ENCODE data around the gene CASK. TPM values are rescaled to one million over a fixed set of nuclear protein-coding genes. Genes with fewer than 3 reads are reported as not detected.

The CASK gene
- total and polyA plus RNA-seq, 4 donors: 3.6 to 14.8 (median 6.2) TPM

GRCh38 chrX:41895826-41896225 lies 27.5 kb downstream of the CASK start:
- Histone ChIP-seq H3K4me1 (ENCODE audit: control insufficient read depth in 4 of 4, insufficient read depth in 4 of 4, low read length in 3 of 4) (no peaks in the 10 kb centered on the region), H3K36me3 (ENCODE audit: control insufficient read depth in 4 of 4, insufficient read depth in 3 of 4, low read depth in 1 of 4, low read length in 3 of 4) (no peaks in the 10 kb centered on the region), H3K9ac (ENCODE audit: low read depth in 1 of 2, low read length in 2 of 2) (no peak overlapping the region), H3K27me3 (ENCODE audit: control insufficient read depth in 4 of 4, insufficient read depth in 4 of 4, low read length in 3 of 4) (no peaks in the 10 kb centered on the region), H3K4me3 (ENCODE audit: low read depth in 1 of 3, low read length in 3 of 3) (no peak overlapping the region), H3K27ac (ENCODE audit: low read depth in 1 of 2, low read length in 2 of 2) (no peak overlapping the region), H3K9me3 (ENCODE audit: control insufficient read depth in 4 of 4, low read length in 3 of 4) (peaks cover 0 to 8% (median 3%) of the 10 kb centered on the region in 4 donors)
- TF ChIP-seq RXRA (IDR thresholded peaks at IDR 0.05): no peak
- TF ChIP-seq SP1 (IDR thresholded peaks at IDR 0.05): no peak
- no peak for TF ChIP-seq HNF4G (IDR thresholded peaks at IDR 0.05)
- TF ChIP-seq MAX (IDR thresholded peaks at IDR 0.05): no peak
- TF ChIP-seq NR2F2 (IDR thresholded peaks at IDR 0.05): no peak
- no peak for TF ChIP-seq FOXA2 (IDR thresholded peaks at IDR 0.05)
- TF ChIP-seq EGR1 (IDR thresholded peaks at IDR 0.05; ENCODE audit: low read depth in 2 of 2): no peak
- no peak for TF ChIP-seq HNF4A (conservative IDR thresholded peaks at IDR 0.05)
- DNase-seq (ENCODE audit: low spot score): no peak

- H3K27me3 ChIP-seq (ENCODE audit: control insufficient read depth in 4 of 4, insufficient read depth in 4 of 4, low read length in 3 of 4): peaks cover 0 to 2% (median 0%) of the 10 kb centered on the region in 4 donors
- TF ChIP-seq NR2F2 (IDR thresholded peaks at IDR 0.05): no peak
- no peak for TF ChIP-seq FOXA1 (IDR thresholded peaks at IDR 0.05)
- no peak for TF ChIP-seq SP1 (IDR thresholded peaks at IDR 0.05)
- TF ChIP-seq HNF4A (conservative IDR thresholded peaks at IDR 0.05): no peak
- TF ChIP-seq ZBTB33 (IDR thresholded peaks at IDR 0.05): no peak
- TF ChIP-seq YY1 (IDR thresholded peaks at IDR 0.05): no peak
- TF ChIP-seq RXRA (IDR thresholded peaks at IDR 0.05): no peak
- TF ChIP-seq MAX (IDR thresholded peaks at IDR 0.05): no peak
- TF ChIP-seq FOXA2 (IDR thresholded peaks at IDR 0.05): no peak
- TF ChIP-seq HNF4G (IDR thresholded peaks at IDR 0.05): no peak
Observed at GRCh38 chrX:41890026-41890423, 33.3 kb downstream of the CASK start.

GRCh38 chrX:41889317-41890025 lies 33.9 kb downstream of the CASK start:
- Histone ChIP-seq H3K9me3 (ENCODE audit: control insufficient read depth in 4 of 4, low read length in 3 of 4) (no peaks in the 10 kb centered on the region), H3K27me3 (ENCODE audit: control insufficient read depth in 4 of 4, insufficient read depth in 4 of 4, low read length in 3 of 4) (peaks cover 0 to 2% (median 0%) of the 10 kb centered on the region in 4 donors), H3K4me1 (ENCODE audit: control insufficient read depth in 4 of 4, insufficient read depth in 4 of 4, low read length in 3 of 4) (peaks cover 0 to 3% (median 0%) of the 10 kb centered on the region in 4 donors), H3K9ac (ENCODE audit: low read depth in 1 of 2, low read length in 2 of 2) (no peak overlapping the region), H3K36me3 (ENCODE audit: control insufficient read depth in 4 of 4, insufficient read depth in 3 of 4, low read depth in 1 of 4, low read length in 3 of 4) (no peaks in the 10 kb centered on the region), H3K27ac (ENCODE audit: low read depth in 1 of 2, low read length in 2 of 2) (peak overlapping the region in 1 of 2 donors; percentile 42), H3K4me3 (ENCODE audit: low read depth in 1 of 3, low read length in 3 of 3) (no peak overlapping the region)
- 65% methylated on average over 1 of the region's 1 CpG for WGBS
- no peak for DNase-seq (ENCODE audit: low spot score)
- TF ChIP-seq ATF3 (IDR thresholded peaks at IDR 0.05): peak; percentile 75
- no peak for TF ChIP-seq SP1 (IDR thresholded peaks at IDR 0.05)
- TF ChIP-seq YY1 (IDR thresholded peaks at IDR 0.05): peak; percentile 21
- TF ChIP-seq FOXA2 (IDR thresholded peaks at IDR 0.05): peak; percentile 34
- TF ChIP-seq JUND (IDR thresholded peaks at IDR 0.05): peak; percentile 84 to 96
- TF ChIP-seq HNF4A (conservative IDR thresholded peaks at IDR 0.05): peak in 1 of 2 donors; percentile 43
- TF ChIP-seq EGR1 (IDR thresholded peaks at IDR 0.05; ENCODE audit: low read depth in 2 of 2): no peak

More at GRCh38 chrX:41890026-41890423, 33.3 kb downstream of the CASK start:
- Histone ChIP-seq H3K9me3 (ENCODE audit: control insufficient read depth in 4 of 4, low read length in 3 of 4) (peaks cover 0 to 2% (median 0%) of the 10 kb centered on the region in 4 donors), H3K4me3 (ENCODE audit: low read depth in 1 of 3, low read length in 3 of 3) (no peak overlapping the region), H3K36me3 (ENCODE audit: control insufficient read depth in 4 of 4, insufficient read depth in 3 of 4, low read depth in 1 of 4, low read length in 3 of 4) (no peaks in the 10 kb centered on the region), H3K9ac (ENCODE audit: low read depth in 1 of 2, low read length in 2 of 2) (no peak overlapping the region), H3K27ac (ENCODE audit: low read depth in 1 of 2, low read length in 2 of 2) (peak overlapping the region in 1 of 2 donors; percentile 31), H3K4me1 (ENCODE audit: control insufficient read depth in 4 of 4, insufficient read depth in 4 of 4, low read length in 3 of 4) (peaks cover 0 to 3% (median 0%) of the 10 kb centered on the region in 4 donors)
- 68% methylated on average over 1 of the region's 1 CpG for WGBS
- DNase-seq (ENCODE audit: low spot score): no peak
